ENCODE results near the gene CHAT.

DNA sequence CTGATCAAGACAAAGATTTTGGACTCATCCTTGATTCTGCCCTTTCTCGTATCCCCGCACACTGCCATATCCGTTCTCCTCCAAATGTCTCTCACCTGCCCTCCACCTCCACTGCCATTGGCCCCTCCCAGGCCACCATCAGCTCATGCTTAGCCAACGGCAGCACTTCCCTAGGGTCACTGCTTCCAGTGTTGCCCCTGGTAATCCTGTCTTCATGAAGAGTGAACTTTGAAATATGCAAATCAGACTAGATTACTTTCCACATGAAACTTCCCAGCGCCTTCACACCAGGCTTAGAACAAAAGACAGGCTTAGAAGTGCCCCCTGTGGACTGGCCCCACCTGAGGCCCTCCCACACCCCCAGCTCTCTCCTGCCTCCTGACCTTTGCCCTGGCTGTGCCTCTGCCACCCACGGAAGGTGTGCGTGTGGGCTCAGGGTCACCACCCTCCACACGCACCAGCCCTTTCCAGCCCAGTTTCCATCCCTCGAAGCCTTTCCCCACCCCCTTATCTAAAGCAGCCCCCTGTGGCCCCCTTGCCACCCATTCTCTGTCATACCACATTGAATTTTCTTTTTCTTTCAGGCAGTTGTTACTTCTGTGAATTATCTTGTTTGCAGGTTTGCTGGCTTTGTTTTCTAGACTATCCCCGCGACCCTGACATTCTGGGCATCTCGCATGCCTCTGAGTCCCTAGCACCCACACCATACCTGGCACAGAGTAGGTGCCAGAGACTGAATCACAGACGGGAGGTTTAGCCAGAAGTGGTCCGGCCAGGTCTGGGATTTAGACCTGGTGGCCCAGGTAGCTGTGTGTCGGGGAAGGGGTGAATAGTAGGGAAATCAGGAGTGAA, 38.8 kb downstream of the CHAT start:
- no peak for TF ChIP-seq CTCF (IDR thresholded peaks at IDR 0.05)
- TF ChIP-seq POLR2A (IDR thresholded peaks at IDR 0.05): no peak
